HG02623 (cell line): Measurements from ENCODE around the gene ADAMTSL3.
"Not testable (repeated sequence)": the region's sequence is repeated elsewhere in the genome, so short reads cannot be mapped to it uniquely, and the experiment has no call there.

Source experiments
- ATAC-seq: cut with Tn5 transposase; IDR thresholded peaks from one replicate; pipeline ENCODE4 v1.9.1; 2021; ENCODE audit warnings: moderate library complexity; ENCODE audit not compliant: unreplicated experiment

The ADAMTSL3 gene

DNA sequence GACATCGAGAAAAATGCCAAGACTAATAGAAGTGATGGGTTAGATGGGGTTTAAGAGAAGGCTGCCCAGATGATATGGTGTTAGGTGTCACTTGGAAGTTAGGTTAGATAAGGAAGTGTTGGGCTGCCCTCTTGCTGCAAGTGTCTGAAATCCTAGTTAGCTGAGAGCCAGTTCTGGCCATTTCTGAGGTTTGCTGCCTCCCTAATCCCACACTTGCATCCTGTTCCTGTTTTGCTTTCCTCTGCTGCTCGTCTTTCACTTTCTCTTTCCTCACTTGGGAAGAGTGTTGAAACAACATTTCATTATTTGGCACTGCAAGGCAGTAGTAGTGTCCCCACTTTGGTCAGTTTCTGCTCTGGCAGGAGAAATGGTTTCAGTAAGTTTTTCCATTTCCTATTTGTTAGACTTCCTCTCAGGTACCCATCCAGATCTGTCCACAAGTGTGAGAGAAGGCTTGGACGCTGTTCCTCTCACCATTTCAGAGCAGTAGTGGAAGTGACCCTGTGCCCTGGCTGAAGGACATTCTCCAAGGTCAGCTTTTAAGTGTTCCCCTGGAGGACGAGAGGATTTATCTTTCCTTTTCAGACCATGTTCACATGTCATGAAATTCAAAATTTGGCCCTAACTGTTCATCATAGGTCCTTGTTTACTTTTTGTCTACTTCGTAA lies 93.3 kb downstream of the ADAMTSL3 start:
- ATAC-seq, result no peak

DNA sequence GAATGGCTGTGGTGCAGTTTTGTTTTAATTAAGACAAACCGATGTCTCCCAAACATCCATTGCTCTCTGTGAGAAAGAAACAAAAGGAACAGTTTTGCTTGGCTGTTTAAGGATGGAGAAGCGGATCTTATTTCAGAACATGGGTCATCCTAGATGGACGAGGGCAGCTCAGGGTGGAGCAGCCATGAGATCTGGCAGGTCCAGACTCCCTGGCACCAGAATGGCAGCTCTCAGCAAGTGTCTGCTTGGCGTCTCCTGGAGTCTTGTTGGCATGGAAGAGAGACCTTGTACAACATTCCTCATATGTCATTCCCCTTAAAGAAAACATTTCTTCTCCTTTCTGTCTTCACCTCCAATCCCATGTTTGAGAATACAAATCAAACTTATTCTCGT lies 93.8 kb downstream of the ADAMTSL3 start:
- ATAC-seq, result no peak

DNA sequence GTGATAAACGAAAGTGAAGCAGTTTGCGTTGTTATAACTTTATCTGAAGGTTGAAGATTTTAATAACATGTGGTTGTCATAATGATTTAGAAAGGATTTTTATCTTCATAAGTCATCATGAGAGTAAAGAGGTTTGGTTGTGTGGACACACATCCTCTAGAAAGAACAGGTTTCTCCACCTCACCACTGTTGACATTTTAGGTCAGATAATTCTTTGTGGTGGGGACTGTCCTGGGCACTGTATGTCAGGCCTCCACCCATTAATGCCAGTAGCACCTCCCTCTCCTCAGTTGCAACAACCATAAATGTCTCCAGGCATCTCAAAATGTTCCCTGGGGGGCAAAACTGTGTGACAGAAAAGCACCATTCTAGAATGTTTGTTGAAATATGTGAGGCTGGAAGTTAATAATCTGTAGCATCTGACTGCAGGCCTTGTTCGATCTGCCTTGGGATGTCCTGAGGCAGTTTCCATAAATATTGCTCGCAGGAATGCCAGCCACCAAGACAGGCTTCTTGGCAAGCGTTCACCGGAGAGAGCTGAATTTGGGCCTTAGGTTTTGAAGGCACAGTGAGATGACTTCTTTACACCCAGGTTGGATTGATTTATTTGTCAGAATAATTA lies 100.1 kb downstream of the ADAMTSL3 start:
- ATAC-seq, result no peak

DNA sequence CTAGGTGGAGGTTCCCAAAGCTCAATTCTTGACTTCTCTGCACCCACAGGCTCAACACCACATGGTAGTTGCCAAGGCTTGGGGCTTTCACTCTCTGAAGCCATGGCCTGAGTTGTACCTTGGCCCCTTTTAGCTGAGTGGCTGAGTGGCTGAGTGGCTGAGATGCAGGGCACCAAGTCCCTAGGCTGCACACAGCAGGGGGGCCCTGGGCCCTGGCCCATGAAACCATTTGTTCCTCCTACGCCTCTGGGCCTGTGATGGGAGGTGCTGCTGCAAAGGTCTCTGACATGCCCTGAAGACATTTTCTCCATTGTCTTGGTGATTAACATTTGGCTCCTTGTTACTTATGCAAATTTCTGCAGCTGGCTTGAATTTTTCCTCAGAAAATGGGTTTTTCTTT lies 103.4 kb downstream of the ADAMTSL3 start:
- ATAC-seq, result not testable (repeated sequence)

DNA sequence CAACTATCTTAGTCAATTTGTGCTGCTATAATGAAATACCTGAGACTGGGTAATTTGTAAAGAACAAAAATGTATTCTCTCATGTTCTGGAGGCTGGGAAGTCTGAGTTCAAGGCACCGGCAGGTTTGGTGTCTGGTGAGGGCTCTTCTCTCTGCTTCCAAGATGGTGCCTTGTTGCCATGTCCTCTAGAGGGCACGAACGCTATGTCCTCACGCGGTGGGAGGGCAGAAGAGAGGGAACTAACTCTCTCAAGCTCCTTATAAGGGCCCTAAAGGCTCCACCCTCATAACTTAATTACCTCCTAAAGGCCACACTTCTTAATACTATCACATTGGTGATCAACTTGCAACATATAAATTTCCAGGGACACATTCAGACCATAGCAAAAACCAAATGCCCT lies 108.4 kb downstream of the ADAMTSL3 start:
- no peak for ATAC-seq

DNA sequence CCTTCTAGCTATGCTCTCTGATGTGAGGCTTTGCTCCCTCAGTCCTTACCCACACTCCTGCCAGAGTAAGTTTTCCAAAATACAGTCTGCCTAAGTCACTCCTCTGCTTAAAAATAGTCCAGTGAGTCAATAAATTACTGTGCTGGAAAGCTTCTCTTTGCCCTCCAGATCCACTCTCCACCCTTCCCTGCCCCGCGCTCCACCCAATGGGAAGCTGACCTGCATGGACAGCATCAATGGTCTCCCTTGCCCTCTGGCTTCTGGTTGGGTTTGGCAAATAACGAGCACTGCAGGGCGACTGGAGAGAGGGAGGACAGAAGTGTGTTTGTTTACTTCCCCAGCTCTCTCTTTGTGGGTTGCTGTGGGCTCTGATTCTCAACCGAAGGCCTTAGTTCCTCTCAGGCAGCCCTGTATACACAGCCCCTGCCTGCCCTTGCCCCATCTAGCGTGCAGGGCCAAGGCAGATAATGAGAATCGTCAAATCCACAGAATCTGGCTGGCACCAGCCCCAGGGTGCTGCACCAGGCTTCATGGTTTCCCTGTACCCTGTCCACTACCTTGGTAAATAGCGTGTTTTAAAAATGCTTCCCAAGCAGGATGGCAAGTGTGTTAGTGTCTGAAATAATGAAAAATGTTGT lies 110.4 kb downstream of the ADAMTSL3 start:
- ATAC-seq, result no peak

DNA sequence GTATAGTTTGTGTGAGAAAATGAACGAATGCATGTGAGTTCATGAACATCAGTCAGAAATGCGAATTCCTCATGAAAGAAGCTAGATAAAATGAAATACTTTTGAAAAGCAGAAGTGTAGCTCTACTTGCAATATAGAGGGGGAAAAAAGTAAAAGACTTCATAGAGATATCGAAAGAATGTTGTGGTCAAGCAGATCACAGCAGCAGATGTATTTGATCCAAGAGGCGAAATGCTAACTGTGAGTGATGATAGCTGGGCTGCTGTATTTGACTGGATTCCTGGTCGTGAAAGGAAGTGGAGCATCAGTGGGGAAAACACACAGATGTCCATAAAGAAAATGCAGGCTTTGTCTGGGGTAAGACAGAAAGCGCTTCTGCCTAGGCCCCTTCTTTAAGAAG lies 112.4 kb downstream of the ADAMTSL3 start:
- no peak for ATAC-seq

DNA sequence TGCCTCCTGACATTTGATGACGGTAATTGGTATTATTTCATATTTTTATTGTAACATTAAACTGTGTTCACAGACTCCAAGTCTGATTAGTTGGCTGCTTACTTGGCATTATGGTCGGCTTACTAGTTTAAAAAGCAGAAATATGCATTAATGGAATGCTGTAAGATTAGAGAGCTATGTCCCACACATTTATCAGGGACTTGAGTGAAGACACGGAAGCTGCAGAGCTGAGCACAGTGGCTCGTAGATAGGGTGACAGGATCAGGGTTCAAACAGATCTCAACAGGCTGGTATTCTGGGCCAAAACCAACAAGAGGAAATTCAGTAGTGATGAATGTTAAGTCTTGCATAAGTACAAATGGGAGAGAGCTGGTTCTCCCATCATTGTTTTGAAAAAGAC lies 113.8 kb downstream of the ADAMTSL3 start:
- ATAC-seq, result no peak

DNA sequence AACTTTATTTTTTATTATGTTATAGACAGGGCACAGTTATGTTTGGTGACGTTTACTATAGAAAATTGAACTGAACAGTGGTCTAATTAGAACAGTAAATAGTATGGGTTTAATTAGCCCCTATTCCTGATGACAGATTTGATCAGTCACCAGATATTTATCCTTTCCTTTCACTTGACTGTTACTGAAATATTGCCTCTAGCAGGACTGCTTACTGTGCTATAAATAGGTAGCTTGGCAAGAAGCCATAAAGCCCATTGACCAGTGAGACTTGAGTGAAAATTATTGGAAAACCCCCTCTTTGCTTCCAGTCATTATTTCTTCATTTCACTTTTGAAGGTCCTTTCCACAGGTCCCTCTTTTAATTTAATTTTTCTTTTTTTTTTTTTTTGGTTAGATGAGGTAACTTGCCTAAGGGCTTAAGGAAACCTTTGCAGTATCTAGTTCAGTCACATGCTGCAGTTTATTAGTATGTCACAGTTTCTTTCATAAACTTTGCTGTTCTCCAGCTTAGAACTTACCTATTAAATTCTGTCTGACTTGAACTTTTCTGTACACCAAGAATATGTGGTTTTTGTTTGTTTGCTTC lies 115.6 kb downstream of the ADAMTSL3 start:
- ATAC-seq, result no peak

DNA sequence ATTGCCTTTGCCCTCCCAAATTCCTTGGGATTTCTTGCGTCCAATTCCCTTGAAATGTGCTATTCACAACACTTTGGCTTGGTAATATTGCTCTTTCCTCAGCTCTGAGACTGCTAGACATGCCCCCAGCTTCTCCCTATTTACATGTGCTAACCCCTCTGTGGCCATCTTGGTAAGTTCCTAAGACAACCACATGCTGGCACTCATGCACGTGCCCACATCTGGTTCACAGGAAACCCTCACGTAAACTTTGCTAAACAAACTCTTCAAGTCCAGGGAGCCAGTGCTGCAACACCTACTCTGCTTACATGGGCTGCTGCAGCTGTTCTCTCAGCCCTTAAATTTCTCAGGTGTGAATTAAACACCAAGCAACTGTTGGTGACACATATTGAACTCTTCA lies 121.8 kb downstream of the ADAMTSL3 start:
- no peak for ATAC-seq

DNA sequence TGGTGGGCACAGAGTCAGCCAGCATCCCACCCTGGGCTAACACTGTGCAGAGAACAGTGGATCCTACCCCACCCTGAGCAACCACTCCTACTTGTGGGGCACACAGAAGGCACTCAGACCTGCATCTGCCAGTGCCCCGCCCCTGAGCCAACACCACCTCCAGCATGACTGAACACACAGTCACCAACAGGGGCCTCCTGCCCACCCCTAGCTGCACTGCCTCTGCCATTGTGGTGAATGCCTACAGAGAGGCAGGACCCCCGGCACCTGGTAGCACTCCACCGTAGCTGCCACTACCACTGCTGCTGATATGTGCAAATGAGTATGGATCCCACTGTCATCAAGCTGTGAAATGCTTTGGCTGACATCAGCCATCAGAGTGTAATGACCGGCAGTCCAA lies 123.1 kb downstream of the ADAMTSL3 start:
- ATAC-seq, result no peak

DNA sequence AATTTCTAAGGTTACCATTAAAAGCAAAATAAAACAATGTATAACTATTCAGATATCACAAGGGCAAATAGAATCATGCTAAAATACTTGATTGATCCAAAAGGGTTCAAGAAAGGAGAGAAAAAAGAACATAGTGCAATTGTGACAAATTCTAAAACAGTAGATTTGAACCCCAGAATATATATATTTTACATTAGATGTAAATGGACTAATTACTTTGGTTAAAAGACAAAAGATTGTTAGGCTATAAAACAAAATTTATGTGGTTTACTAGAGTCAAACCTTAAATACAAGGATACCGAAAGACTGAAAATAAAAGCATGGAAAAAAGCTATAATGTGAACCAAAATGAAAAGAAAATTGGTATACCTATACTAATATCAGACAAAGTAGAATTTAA lies 129.3 kb downstream of the ADAMTSL3 start:
- no peak for ATAC-seq

DNA sequence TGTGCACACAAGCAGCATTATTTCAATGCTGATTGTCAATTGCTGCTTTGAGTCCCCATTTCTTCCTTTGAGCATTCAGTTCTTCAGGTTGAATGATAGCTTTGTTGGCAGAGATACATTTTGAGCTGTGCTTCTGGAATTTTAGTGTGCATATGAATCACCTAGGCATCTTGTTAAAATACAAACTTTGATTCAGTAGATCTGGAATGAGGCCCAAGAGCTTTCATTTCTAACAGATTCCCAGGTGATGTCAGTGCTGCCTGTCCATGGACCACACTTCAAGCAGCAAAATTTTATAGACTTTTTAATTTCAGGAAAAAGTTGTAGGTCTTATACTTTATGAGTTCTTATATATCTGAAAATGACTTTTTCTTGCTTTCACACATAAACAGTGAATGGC lies 131.1 kb downstream of the ADAMTSL3 start:
- ATAC-seq, result no peak

DNA sequence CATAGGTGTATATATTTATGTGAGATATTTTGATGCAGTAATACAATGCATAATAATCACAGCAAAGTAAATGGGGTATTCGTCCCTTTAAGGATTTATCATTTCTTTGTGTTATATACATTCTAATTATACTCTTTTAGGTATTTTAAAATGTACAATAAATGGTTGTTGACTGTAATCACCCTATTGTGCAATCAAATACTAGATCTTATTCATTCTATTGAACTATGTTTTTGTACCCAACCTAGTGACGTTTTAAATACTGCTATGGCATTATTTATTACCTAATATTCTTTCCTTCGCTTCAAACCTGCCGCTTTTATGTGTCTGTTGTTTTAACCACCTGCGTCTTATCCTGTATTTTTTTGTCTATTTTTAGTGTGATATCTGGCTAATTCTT lies 132.4 kb downstream of the ADAMTSL3 start:
- ATAC-seq, result no peak

DNA sequence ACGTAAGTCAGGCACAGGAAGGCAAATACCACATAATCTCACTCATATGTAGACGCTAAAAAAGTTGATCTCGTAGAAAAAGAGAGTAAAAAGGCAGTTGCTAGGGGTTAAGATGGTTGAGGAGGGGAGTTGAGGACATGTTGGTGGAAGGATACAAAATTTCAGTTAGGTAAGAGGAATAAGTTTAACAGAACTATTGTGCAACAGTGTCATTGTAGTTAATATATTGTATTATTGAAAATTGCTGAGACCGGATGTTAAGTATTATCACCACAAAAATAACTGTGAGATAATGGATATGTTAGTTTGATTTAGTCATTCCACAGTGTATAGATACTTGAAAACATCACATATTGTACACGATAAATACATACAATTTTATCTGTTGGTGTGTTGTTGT lies 139.1 kb downstream of the ADAMTSL3 start:
- no peak for ATAC-seq

DNA sequence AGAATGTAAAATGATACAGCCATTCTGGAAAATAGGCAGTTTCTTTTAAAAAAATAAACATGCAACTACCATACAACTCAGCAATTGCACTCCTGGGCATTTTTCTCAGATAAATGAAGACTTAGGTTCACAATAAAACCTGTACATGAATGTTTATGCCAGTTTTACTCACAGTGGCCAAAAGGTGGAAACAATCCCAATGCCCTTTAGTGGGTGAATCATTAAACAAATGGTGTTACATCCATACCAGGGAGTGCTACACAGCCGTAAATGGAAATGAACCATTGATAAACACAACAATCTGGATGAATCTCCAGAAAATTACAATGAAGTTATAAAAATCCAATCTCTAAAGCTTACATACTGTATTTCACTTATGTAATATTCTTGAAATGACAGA lies 140.3 kb downstream of the ADAMTSL3 start:
- ATAC-seq, result no peak

DNA sequence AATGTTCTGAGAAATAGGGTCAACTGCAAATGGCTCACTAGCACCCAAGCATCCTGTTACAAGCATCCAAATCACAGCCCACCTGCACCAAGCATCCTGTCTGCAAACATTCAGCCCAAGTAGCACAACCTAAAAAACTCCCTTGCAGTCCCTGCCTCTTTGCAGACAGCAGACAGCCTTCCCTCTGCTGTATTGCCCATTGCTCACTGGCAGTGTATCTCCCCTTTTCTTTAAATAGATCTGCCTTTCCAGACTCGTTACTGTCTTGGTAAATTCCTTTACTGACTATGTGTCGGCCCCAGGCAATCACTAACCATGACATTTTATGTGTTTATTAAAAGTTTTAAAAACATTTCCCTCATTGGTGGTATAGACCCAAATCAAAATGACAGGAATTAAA lies 155.4 kb downstream of the ADAMTSL3 start:
- ATAC-seq, result no peak

DNA sequence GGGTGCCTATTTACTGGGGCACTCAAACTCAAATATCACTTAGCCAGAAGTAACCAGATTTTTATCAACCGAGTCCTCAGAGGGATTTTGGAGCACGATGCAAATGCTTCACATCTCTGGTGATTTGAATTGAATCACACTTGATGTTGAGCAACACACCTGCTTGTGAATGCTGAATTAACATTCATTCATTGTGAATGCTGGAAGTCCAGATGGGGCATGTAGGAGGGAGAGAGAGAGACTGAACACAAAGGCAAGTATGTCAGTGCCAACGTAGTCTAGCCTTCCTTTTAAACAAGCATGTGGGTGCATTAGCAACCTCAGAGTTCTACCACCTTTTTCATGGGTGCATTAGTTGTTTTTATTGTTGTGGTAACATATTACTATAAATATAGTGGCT lies 156.2 kb downstream of the ADAMTSL3 start:
- ATAC-seq, result no peak

DNA sequence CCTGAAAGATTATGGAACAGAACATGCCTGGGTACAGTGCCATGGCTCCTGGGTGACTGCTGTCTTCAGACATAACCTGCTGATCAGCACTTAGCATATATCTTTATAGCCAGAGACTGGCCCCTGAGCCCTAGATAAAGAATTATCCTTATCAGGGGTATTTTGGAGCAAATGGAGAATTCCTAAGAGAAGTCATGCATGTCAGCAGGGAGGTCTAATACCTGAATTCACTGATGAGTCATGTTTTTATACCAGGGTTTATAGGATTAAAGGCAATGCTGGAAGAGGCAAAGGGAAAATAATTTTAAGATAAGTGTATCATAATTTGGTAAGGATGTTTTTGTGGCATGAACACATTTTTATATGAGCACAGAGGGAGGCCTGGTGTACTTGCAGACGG lies 159.8 kb downstream of the ADAMTSL3 start:
- ATAC-seq, result no peak

DNA sequence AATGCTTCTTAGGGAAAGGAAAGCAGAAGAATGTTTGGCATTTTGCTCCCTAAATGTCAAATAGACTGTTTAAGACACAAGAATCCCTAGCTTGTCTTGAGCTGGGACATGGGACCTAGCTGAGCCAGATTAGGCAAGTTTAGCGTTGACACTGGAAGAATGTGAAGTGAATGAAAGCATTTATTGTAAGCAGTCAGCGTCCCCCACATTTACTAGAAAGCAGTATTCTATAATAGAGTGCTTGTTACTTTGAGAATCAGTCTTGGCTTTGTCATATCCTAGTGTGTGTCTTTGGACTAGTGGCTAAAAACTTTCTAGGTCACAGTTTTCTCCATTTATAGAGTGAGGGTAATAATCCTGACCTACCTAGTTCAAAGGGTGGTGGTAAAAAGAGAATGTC lies 161.6 kb downstream of the ADAMTSL3 start:
- no peak for ATAC-seq

DNA sequence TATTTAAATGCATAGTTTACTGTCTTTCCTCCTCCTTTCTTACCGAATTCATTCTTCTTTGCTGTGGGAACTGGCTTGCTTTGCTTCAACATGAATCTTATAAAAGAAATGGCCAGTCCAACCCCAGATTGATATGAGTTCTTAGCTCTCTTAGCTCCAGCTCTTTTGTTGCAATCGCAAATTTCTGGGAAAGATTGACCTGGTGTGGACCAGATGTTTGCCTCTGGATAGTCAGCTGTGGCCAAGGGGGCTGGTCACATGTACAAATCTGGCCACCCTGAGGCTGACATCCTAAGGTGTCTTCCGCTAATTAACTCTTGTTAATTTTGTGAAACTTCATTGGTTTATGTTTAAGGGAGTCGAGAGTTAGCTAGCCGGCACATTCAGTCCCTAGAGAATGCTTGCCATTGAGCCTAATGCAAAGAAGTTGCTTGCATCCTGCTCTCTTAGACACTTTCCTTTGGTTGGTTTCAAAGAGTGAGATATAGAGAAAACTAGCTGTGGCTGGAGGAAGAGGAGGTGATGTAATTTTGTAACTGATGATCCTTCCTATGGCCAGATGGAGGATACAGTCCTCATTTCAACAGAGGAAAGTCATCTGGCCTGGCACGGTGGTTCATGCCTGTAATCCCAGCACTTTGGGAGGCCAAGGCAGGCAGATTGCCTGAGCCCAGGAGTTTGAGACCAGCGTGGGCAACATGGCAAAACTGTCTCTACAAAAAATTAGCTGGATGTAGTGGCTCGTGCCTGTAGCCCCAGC lies 162.4 kb downstream of the ADAMTSL3 start:
- no peak for ATAC-seq
